Stimulated activated naive B cell treated with anti-CD40 and anti-IgM and Interleukin-4, amounts not matched to agents 10 μg/mL and 1 μg/mL and 100 μg/mL, for 72 hours (primary cell): ENCODE results near the gene ETS2.
A peak's percentile ranks its signal among the peaks of the same experiment; 100 is the strongest.

Experiments used
- ATAC-seq, 2 donors: fragments of 150-1000 bp; cut with Tn5 transposase; replicated peaks; 2 replicates each; pipeline ENCODE4 v1.10.0; 2021; ENCODE audit warnings: moderate library complexity in 1 of 2
- DNase-seq: peaks from one replicate; pipeline ENCODE4 v3.0.0; 2021
- H3K27ac Mint-ChIP-seq: one replicate; pipeline ENCODE4 v1.8.0; 2022; ENCODE audit warnings: mild to moderate bottlenecking, mixed read lengths
- H3K27me3 Mint-ChIP-seq, 2 donors: one replicate each; pipeline ENCODE4 v1.8.0; 2022; ENCODE audit warnings: mixed read lengths in 2 of 2
- H3K36me3 Mint-ChIP-seq, 2 donors: one replicate each; pipeline ENCODE4 v1.8.0; 2022; ENCODE audit warnings: mixed read lengths in 2 of 2, mild to moderate bottlenecking in 1 of 2
- H3K4me1 Mint-ChIP-seq, 2 donors: one replicate each; pipeline ENCODE4 v1.8.0; 2022; ENCODE audit warnings: mixed read lengths in 2 of 2, mild to moderate bottlenecking in 1 of 2
- H3K4me3 Mint-ChIP-seq, 2 donors: one replicate each; pipeline ENCODE4 v1.8.0; 2022; ENCODE audit warnings: mild to moderate bottlenecking in 2 of 2, mixed read lengths in 2 of 2, moderate library complexity in 1 of 2
- H3K9me3 Mint-ChIP-seq, 2 donors: one replicate each; pipeline ENCODE4 v1.8.0; 2022; ENCODE audit warnings: mixed read lengths in 2 of 2, mild to moderate bottlenecking in 1 of 2

ETS2 gene

GRCh38 chr21:38852278-38852677 lies 46.5 kb downstream of the ETS2 start:
- Mint-ChIP-seq H3K27ac (no peak overlapping the region), H3K36me3 (no peaks in the 10 kb centered on the region), H3K4me1 (peaks cover 6 to 7% of the 10 kb centered on the region in 2 donors), H3K4me3 (no peak overlapping the region), H3K9me3 (no peaks in the 10 kb centered on the region), H3K27me3 (peaks cover 63 to 73% of the 10 kb centered on the region in 2 donors)
- ATAC-seq (no peak), DNase-seq (no peak)

GRCh38 chr21:38852708-38853107 lies 47.0 kb downstream of the ETS2 start:
- no peak for DNase-seq
- no peak for ATAC-seq
- Mint-ChIP-seq H3K4me1 (peaks cover 6 to 7% of the 10 kb centered on the region in 2 donors), H3K27me3 (peaks cover 67 to 78% of the 10 kb centered on the region in 2 donors), H3K36me3 (no peaks in the 10 kb centered on the region), H3K4me3 (no peak overlapping the region), H3K9me3 (no peaks in the 10 kb centered on the region), H3K27ac (no peak overlapping the region)

GRCh38 chr21:38853421-38853919 lies 47.7 kb downstream of the ETS2 start:
- Mint-ChIP-seq H3K36me3 (no peaks in the 10 kb centered on the region), H3K4me3 (no peak overlapping the region), H3K9me3 (no peaks in the 10 kb centered on the region), H3K4me1 (peaks cover 7 to 8% of the 10 kb centered on the region in 2 donors), H3K27me3 (peaks cover 75 to 84% of the 10 kb centered on the region in 2 donors), H3K27ac (peak overlapping the region; percentile 33)
- DNase-seq (peak; percentile 79), ATAC-seq (peak; percentile 95 to 96)

GRCh38 chr21:38857152-38857825 lies 51.6 kb downstream of the ETS2 start:
- H3K36me3 Mint-ChIP-seq = no peaks in the 10 kb centered on the region
- H3K4me3 Mint-ChIP-seq = no peak overlapping the region
- DNase-seq (no peak), ATAC-seq (no peak)
- H3K27ac Mint-ChIP-seq = no peak overlapping the region
- H3K27me3 Mint-ChIP-seq = peaks cover 67 to 70% of the 10 kb centered on the region in 2 donors
- peaks cover 21 to 25% of the 10 kb centered on the region in 2 donors for H3K4me1 Mint-ChIP-seq
- no peaks in the 10 kb centered on the region for H3K9me3 Mint-ChIP-seq

- DNase-seq (no peak), ATAC-seq (no peak)
- no peaks in the 10 kb centered on the region for H3K9me3 Mint-ChIP-seq
- no peak overlapping the region for H3K27ac Mint-ChIP-seq
- no peak overlapping the region for H3K4me3 Mint-ChIP-seq
- H3K36me3 Mint-ChIP-seq = no peaks in the 10 kb centered on the region
- H3K4me1 Mint-ChIP-seq = peaks cover 30 to 32% of the 10 kb centered on the region in 2 donors
- H3K27me3 Mint-ChIP-seq = peaks cover 63 to 66% of the 10 kb centered on the region in 2 donors
These were observed 52.5 kb downstream of the ETS2 start for GRCh38 chr21:38858026-38858811.

- ATAC-seq (no peak), DNase-seq (no peak)
- Mint-ChIP-seq H3K4me1 (peaks cover 30 to 31% of the 10 kb centered on the region in 2 donors), H3K36me3 (no peaks in the 10 kb centered on the region), H3K27ac (no peak overlapping the region), H3K9me3 (no peaks in the 10 kb centered on the region), H3K27me3 (peaks cover 64 to 66% of the 10 kb centered on the region in 2 donors), H3K4me3 (no peak overlapping the region)
These were observed 53.1 kb downstream of the ETS2 start for GRCh38 chr21:38858812-38859205.

GRCh38 chr21:38859852-38860251 lies 54.1 kb downstream of the ETS2 start:
- no peak for ATAC-seq
- Mint-ChIP-seq H3K27me3 (peaks cover 66% of the 10 kb centered on the region in 2 donors), H3K4me1 (peaks cover 30% of the 10 kb centered on the region in 2 donors)

GRCh38 chr21:38861056-38861455 lies 55.3 kb downstream of the ETS2 start:
- ATAC-seq (no peak), DNase-seq (no peak)
- H3K4me3 Mint-ChIP-seq = no peak overlapping the region
- H3K36me3 Mint-ChIP-seq = no peaks in the 10 kb centered on the region
- peaks cover 30% of the 10 kb centered on the region in 2 donors for H3K4me1 Mint-ChIP-seq
- peaks cover 58 to 67% of the 10 kb centered on the region in 2 donors for H3K27me3 Mint-ChIP-seq
- H3K9me3 Mint-ChIP-seq = no peaks in the 10 kb centered on the region
- no peak overlapping the region for H3K27ac Mint-ChIP-seq

More at GRCh38 chr21:38859852-38860251, 54.1 kb downstream of the ETS2 start:
- Mint-ChIP-seq H3K9me3 (no peaks in the 10 kb centered on the region), H3K27ac (no peak overlapping the region), H3K4me3 (no peak overlapping the region), H3K36me3 (no peaks in the 10 kb centered on the region)
- no peak for DNase-seq

GRCh38 chr21:38861989-38862683 lies 56.4 kb downstream of the ETS2 start:
- ATAC-seq = peak; percentile 90
- Mint-ChIP-seq H3K4me3 (no peak overlapping the region), H3K27ac (no peak overlapping the region), H3K9me3 (no peaks in the 10 kb centered on the region), H3K36me3 (no peaks in the 10 kb centered on the region), H3K4me1 (peaks cover 30% of the 10 kb centered on the region in 2 donors), H3K27me3 (peaks cover 60 to 68% of the 10 kb centered on the region in 2 donors)
- DNase-seq = peak; percentile 23

- Mint-ChIP-seq H3K27ac (no peak overlapping the region), H3K4me3 (no peak overlapping the region), H3K27me3 (peaks cover 57 to 58% of the 10 kb centered on the region in 2 donors)
These were observed 57.6 kb downstream of the ETS2 start for GRCh38 chr21:38863291-38863690.

GRCh38 chr21:38863843-38864363 lies 58.2 kb downstream of the ETS2 start:
- Mint-ChIP-seq H3K27ac (no peak overlapping the region), H3K4me3 (no peak overlapping the region), H3K4me1 (peaks cover 29 to 30% of the 10 kb centered on the region in 2 donors), H3K27me3 (peaks cover 56% of the 10 kb centered on the region in 2 donors), H3K9me3 (no peaks in the 10 kb centered on the region), H3K36me3 (no peaks in the 10 kb centered on the region)
- ATAC-seq (no peak), DNase-seq (no peak)

More at GRCh38 chr21:38863291-38863690, 57.6 kb downstream of the ETS2 start:
- no peak for DNase-seq
- Mint-ChIP-seq H3K4me1 (peaks cover 29 to 30% of the 10 kb centered on the region in 2 donors), H3K9me3 (no peaks in the 10 kb centered on the region), H3K36me3 (no peaks in the 10 kb centered on the region)
- no peak for ATAC-seq

GRCh38 chr21:38864964-38865363 lies 59.2 kb downstream of the ETS2 start:
- H3K36me3 Mint-ChIP-seq = no peaks in the 10 kb centered on the region
- H3K27me3 Mint-ChIP-seq = peaks cover 47 to 49% of the 10 kb centered on the region in 2 donors
- no peak overlapping the region for H3K27ac Mint-ChIP-seq
- H3K4me1 Mint-ChIP-seq = peaks cover 26 to 33% of the 10 kb centered on the region in 2 donors
- ATAC-seq (no peak), DNase-seq (no peak)
- no peak overlapping the region for H3K4me3 Mint-ChIP-seq
- H3K9me3 Mint-ChIP-seq = no peaks in the 10 kb centered on the region

GRCh38 chr21:38869196-38869595 lies 63.5 kb downstream of the ETS2 start:
- Mint-ChIP-seq H3K27ac (no peak overlapping the region), H3K4me3 (no peak overlapping the region), H3K27me3 (peaks cover 45 to 51% of the 10 kb centered on the region in 2 donors), H3K4me1 (peaks cover 7 to 13% of the 10 kb centered on the region in 2 donors), H3K9me3 (peaks cover 0 to 3% of the 10 kb centered on the region in 2 donors), H3K36me3 (no peaks in the 10 kb centered on the region)
- ATAC-seq = no peak
- no peak for DNase-seq

- H3K27me3 Mint-ChIP-seq = peaks cover 37 to 44% of the 10 kb centered on the region in 2 donors
- ATAC-seq = no peak
- H3K27ac Mint-ChIP-seq = no peak overlapping the region
- H3K4me3 Mint-ChIP-seq = no peak overlapping the region
- peaks cover 7 to 13% of the 10 kb centered on the region in 2 donors for H3K4me1 Mint-ChIP-seq
- no peaks in the 10 kb centered on the region for H3K36me3 Mint-ChIP-seq
- DNase-seq = no peak
- peaks cover 0 to 3% of the 10 kb centered on the region in 2 donors for H3K9me3 Mint-ChIP-seq
These were observed 64.2 kb downstream of the ETS2 start for GRCh38 chr21:38869946-38870345.
